PFSK-1 (cell line): ENCODE measurements around the gene OR9A2.

Source experiments
- FOXP2 ChIP-seq: optimal IDR thresholded peaks from 2 replicates; pipeline ENCODE3; 2011; ENCODE audit warnings: borderline replicate concordance, control low read depth, inconsistent platforms; ENCODE audit not compliant: insufficient read depth; ENCODE audit errors: extremely low read length, extremely low read depth
- POLR2AphosphoS5 ChIP-seq: IDR thresholded peaks from 2 replicates; pipeline ENCODE4 v1.6.1; 2012; ENCODE audit warnings: low read depth, mild to moderate bottlenecking, control low read depth, low read length, moderate library complexity
- SIN3A ChIP-seq: IDR thresholded peaks from 2 replicates; pipeline ENCODE4 v1.6.1; 2012; ENCODE audit warnings: mild to moderate bottlenecking, low read length, moderate library complexity, borderline replicate concordance; ENCODE audit not compliant: insufficient read depth
- TAF1 ChIP-seq: IDR thresholded peaks from 2 replicates; pipeline ENCODE4 v1.6.1; 2012; ENCODE audit warnings: low read length, control low read depth, borderline replicate concordance; ENCODE audit not compliant: insufficient read depth
- TF ChIP-seq, protein P1 (sequence below), 2 experiments: IDR thresholded peaks; 2 replicates each; pipeline versions ENCODE4 v1.6.1 to v1.8.0; 2011 to 2012; ENCODE audit warnings: low read depth in 2 of 2, low read length in 2 of 2, control low read depth in 1 of 2, inconsistent platforms in 1 of 2, mild to moderate bottlenecking in 1 of 2, moderate library complexity in 1 of 2; ENCODE audit not compliant: insufficient read depth in 1 of 2

The OR9A2 gene

DNA sequence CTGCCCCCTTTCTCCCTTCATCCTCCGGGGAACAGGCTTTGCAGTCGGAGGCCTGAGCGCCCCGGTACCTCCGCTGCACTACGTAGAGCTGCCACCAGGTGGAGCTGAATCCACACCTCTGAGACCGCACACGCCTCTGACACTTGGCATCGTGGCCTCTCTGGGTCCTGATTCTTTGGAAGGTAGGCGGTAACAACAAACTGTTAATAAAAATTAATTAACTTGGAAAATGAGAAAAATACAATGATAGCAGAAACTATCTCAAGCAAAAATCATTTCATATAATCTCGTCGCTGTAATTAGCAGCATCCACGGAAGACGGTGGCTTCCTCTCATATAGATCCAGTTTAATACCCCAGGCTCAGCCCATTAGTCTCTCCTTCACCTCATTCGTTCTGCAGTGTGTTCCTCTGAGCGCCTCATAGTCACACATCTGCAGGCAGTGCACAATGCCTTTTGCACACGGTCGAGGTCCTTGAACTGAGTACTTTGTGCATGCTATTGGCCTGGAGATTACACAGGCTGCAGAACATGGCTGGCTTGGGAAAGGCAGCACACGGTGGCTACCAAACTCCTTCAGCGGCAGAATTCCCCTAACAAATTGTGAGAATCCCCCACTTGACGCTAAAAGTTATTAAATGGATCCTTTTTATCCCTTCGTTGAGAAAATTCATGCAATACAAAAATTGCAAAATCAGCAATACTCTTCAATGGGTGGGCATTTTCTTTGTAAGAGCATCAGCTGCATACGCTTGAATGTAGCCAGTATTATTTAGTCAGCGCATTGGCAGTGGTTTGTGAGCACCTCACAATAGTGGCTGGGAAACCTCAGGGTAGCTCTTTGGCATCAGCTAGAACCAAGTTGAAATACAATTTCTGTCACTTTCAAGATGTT, 18.7 kb downstream of the OR9A2 start:
- no peak for TF ChIP-seq SIN3A
- TF ChIP-seq FOXP2, result no peak
- no peak for TF ChIP-seq POLR2AphosphoS5
- TF ChIP-seq, protein P1, sequence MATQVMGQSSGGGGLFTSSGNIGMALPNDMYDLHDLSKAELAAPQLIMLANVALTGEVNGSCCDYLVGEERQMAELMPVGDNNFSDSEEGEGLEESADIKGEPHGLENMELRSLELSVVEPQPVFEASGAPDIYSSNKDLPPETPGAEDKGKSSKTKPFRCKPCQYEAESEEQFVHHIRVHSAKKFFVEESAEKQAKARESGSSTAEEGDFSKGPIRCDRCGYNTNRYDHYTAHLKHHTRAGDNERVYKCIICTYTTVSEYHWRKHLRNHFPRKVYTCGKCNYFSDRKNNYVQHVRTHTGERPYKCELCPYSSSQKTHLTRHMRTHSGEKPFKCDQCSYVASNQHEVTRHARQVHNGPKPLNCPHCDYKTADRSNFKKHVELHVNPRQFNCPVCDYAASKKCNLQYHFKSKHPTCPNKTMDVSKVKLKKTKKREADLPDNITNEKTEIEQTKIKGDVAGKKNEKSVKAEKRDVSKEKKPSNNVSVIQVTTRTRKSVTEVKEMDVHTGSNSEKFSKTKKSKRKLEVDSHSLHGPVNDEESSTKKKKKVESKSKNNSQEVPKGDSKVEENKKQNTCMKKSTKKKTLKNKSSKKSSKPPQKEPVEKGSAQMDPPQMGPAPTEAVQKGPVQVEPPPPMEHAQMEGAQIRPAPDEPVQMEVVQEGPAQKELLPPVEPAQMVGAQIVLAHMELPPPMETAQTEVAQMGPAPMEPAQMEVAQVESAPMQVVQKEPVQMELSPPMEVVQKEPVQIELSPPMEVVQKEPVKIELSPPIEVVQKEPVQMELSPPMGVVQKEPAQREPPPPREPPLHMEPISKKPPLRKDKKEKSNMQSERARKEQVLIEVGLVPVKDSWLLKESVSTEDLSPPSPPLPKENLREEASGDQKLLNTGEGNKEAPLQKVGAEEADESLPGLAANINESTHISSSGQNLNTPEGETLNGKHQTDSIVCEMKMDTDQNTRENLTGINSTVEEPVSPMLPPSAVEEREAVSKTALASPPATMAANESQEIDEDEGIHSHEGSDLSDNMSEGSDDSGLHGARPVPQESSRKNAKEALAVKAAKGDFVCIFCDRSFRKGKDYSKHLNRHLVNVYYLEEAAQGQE (IDR thresholded peaks at IDR 0.05; ENCODE audit: insufficient read depth in 1 of 2, low read depth in 2 of 2, low read length in 2 of 2), result no peak
- TF ChIP-seq TAF1, result no peak

DNA sequence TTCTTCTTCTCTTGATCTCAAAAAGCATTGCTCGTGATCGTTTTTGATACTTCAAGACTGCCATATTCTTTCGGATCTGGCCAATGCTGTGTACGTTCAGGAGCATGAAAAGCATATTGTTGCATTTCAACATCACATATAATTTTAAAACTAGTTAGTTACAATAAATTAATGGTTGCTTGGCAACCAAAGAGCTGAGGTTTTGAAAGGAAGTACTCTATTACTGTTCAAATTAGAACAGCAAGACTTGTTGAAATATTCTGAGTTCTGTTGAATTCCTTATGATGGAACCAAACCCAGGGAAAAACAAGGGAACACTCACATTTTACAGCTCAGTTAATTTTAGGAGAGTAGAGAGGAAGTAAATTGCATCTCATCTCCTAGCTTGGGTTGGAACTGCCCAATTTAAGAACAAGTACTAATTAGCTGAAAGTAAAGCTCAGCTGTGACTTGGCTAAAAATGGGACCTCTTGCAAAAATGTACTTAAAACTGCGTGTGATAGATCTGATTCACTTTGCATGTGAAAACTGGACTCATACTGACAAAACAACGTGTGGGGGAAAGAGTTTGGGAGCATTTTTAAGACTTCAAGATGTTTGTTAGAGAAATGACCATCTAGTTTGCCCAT, 21.2 kb downstream of the OR9A2 start:
- no peak for TF ChIP-seq TAF1

DNA sequence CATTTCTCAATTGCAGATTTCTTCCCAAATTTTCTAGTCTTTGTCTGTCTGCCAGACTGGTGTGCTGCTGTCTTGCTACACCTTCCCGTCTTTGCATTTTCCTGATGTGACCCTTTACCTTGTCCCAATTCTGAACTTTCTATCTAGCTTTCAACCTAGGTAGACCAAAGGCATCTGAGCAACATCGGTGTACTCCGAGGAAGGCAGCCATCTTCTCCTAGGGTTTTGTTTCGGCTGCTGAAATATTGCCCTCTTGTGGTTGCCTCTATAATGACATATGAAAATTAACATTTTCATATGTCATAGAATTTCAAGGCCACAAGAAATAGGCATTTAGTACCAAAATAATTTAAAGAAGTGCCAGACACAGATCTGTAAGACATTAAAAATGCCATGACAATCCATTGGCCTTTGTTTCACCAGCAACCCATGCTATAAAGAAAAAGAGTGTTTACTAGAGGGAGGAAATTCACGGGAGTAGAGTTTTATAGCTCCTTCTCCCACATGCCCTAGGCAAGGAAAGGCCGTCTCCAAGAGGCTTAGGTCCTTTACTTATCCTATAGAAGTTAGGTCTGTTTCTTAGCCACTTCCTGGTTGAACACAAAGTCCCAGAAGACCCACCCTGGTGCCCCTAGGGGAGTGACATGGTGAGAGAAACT, 23.4 kb downstream of the OR9A2 start:
- TF ChIP-seq, protein P1 (IDR thresholded peaks at IDR 0.05; ENCODE audit: insufficient read depth in 1 of 2, low read depth in 2 of 2, low read length in 2 of 2), result no peak
- TF ChIP-seq POLR2AphosphoS5 (no peak), FOXP2 (no peak), SIN3A (no peak), TAF1 (no peak)

DNA sequence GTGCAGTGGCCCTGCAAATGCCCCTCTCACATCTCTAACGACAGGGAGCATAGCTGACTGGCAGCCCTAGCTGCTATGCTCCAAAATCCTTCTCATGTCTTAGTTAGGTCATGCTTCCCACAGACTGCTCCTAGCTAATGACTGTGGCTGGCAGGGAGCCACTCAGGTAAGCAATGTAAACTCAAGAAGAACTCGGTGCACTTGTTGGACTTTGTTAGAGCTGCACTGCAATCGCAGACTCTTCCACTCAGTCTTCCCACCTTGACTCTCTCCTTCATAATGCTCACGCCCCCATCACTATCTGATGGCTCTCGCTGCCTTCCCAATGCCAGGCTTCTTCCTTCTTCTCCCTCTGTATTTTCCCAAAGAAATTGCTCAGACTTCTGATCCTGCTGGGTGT, 24.0 kb downstream of the OR9A2 start:
- TF ChIP-seq FOXP2 (no peak), TAF1 (no peak), POLR2AphosphoS5 (no peak), SIN3A (no peak)

DNA sequence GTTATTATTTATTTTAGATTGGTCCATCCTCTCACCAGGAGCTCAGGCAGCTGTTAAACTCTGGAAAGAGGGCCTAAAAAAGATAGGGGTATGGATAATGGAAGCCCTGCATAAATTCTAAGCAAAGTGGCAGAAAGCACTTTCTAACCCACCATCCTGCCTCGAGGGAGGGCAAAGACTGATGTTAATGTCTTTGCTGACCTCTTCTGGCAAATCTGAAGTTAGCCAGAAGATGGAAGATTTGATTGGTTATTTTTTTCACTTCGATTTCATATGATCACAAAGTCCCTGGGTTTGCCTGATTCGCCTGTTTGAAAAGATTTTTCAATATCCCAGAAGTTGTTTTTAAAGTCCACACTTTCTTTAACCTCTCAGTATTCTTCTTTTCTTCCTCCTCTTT, 24.8 kb downstream of the OR9A2 start:
- TF ChIP-seq, protein P1 (IDR thresholded peaks at IDR 0.05; ENCODE audit: insufficient read depth in 1 of 2, low read depth in 2 of 2, low read length in 2 of 2), result no peak
- TF ChIP-seq TAF1 (no peak), SIN3A (no peak), POLR2AphosphoS5 (no peak), FOXP2 (no peak)

DNA sequence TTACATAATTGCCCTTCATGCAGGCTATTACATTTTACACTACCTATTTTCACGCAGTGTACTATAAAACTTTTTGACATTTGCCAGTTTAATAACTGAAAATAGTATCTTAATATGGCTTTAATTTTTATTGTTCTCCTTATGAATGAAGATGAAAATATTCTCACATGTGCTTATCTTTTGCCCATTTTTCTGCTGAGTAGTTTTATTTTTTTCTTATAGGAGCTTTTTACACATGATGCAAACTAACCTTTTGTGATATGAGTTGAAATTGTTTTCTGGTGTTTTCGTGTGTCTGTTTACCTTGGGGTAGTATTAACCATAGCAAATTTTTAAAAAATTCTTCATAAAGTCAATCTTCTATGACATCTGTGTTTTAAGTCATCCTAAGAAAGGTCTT, 26.3 kb downstream of the OR9A2 start:
- TF ChIP-seq POLR2AphosphoS5 (no peak), FOXP2 (no peak), TAF1 (no peak), SIN3A (no peak)
- TF ChIP-seq, protein P1 (IDR thresholded peaks at IDR 0.05; ENCODE audit: insufficient read depth in 1 of 2, low read depth in 2 of 2, low read length in 2 of 2), result no peak
